Stimulated activated CD8-positive, alpha-beta memory T cell treated with anti-CD3 and anti-CD28 coated beads, Interleukin-15, amount 100 ng/mL, for 48 hours (primary cell): ENCODE data around the gene ADGRL3.
"Not testable (repeated sequence)": the region's sequence is repeated elsewhere in the genome, so short reads cannot be mapped to it uniquely, and the experiment has no call there.

Experiments
- DNase-seq, 2 donors: peaks; one replicate each; pipeline ENCODE4 v3.0.0-alpha.2; 2020; ENCODE audit warnings: low read depth in 2 of 2

Gene ADGRL3

DNA sequence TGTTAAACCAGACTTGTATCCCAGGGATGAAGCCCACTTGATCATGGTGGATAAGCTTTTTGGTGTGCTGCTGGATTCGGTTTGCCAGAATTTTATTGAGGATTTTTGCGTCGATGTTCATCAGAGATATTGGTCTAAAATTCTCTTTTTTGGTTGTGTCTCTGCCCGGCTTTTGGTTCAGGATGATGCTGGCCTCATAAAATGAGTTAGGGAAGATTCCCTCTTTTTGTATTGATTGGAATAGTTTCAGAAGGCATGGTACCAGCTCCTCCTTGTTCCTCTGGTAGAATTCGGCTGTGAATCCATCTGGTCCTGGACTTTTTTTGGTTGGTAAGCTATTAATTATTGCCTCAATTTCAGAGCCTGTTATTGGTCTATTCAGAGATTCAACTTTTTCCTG, 556.8 kb downstream of the ADGRL3 start:
- DNase-seq = not testable (repeated sequence)

- not testable (repeated sequence) for DNase-seq
These were observed 557.9 kb downstream of the ADGRL3 start for GRCh38 chr4:61757983-61758382.

- not testable (repeated sequence) for DNase-seq
These were observed 558.5 kb downstream of the ADGRL3 start for GRCh38 chr4:61758596-61758995.

DNA sequence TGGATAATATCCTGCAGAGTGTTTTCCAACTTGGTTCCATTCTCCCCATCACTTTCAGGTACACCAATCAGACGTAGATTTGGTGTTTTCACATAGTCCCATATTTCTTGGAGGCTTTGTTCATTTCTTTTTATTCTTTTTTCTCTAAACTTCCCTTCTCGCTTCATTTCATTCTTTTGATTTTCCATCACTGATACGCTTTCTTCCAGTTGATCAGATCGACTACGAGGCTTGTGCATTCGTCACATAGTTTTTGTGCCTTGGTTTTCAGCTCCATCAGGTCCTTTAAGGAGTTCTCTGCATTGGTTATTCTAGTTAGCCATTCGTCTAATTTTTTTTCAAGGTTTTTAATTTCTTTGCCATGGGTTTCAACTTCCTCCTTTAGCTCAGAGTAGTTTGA, 559.1 kb downstream of the ADGRL3 start:
- DNase-seq = not testable (repeated sequence)

GRCh38 chr4:61759885-61760284, 559.8 kb downstream of the ADGRL3 start:
- DNase-seq = not testable (repeated sequence)

DNA sequence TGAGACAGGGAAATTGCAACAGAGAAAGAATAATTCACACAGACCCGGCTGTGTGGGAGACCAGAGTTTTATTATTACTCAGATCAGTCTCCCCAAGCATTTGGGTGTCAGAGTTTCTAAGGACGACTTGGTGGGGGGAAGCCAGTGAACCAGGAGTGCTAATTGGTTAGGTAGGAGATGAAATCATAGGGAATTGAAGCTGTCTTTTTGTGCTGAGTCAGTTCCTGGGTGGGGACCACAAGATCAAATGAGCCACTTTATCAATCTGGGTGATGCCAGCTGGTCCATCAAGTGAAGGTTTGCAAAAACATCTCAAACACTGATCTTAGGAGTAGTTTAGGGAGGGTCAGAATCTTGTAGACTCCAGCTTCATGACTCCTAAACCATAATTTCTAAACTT, 560.7 kb downstream of the ADGRL3 start:
- DNase-seq = no peak

DNA sequence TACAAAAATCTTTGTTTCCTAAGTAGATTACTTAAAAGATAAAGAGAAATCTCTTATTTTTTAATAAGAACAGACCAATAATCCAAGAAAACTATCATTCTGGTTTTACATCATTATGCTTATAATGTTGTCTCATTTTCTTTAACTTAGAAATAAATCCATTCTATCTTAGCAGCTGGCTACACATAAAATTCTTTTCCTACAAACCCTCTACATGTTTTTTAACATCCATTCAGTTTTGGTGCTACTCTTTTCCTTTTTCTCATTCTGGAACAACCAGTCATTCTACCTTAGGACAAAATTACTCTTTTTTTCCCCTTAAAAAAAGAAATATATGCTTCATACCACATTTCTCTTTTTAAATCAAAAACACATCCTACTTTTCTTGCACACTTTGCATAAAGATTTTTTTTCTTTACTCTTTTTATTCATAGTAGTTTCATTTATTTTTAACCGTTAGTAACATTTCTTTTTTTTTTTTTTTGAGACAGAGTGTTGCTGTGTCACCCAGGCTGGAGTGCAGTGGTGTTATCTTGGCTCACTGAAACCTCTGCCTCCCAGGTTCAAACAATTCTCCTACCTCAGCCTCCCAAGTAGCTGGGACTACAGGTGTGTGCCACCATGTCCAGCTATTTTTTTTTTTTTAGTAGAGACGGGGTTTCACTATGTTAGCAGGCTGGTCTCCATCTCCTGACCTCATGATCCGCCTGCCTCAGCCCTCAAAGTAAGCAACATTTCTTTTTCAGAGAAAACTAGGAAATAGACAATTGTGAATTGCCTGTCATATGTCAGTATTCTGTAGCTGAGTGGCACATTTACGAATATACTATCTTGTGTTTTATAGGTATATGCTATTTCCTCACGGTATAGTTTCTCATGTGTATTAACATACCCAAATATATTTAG, 562.8 kb downstream of the ADGRL3 start:
- no peak for DNase-seq

- DNase-seq = no peak
These were observed 563.6 kb downstream of the ADGRL3 start for GRCh38 chr4:61763682-61764081.

- not testable (repeated sequence) for DNase-seq
These were observed 564.0 kb downstream of the ADGRL3 start for GRCh38 chr4:61764090-61764489.

DNA sequence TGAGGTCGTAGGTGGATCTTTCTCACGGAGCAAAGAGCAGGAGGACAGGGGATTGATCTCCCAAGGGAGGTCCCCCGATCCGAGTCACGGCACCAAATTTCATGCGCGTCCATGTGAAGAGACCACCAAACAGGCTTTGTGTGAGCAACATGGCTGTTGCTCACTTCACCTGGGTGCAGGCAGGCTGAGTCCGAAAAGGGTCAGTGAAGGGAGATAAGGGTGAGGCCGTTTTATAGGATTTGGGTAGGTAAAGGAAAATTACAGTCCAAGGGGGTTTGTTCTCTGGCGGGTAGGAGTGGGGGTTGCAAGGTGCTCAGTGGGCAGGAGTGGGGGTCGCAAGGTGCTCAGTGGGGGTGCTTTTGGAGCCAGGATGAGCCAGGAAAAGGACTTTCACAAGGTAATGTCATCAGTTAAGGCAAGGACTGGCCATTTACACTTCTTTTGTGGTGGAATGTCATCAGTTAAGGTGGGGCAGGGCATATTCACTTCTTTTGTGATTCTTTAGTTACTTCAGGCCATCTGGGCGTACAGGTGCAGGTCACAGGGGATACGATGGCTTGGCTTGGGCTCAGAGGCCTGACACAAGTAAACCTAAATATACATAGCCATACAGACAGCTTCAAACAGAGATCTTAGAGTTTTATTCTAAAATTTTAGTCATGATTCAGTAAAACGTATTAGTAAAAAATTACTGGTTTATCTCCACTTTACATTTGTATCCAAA, 569.5 kb downstream of the ADGRL3 start:
- not testable (repeated sequence) for DNase-seq

- DNase-seq = no peak
These were observed 570.3 kb downstream of the ADGRL3 start for GRCh38 chr4:61770456-61770855.

DNA sequence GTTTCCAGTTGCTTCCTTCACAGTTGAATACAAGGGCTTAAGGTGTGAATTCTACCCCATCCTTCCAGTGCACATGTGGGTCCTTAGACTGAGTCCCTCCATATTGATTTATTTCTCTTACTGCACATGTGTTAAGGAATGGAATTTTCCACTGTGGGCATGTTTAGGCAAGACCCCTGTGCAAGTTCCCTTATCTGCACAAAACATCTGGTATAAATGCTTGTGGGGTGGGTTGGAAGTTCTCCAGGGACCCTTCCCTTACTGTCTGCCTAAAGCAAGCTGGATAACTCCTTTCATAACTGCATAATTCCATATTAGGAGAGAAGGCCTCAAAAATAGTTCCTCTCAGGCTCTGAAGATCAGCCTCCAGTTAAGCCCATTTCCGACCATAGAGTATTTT, 570.9 kb downstream of the ADGRL3 start:
- no peak for DNase-seq

- no peak for DNase-seq
These were observed 572.0 kb downstream of the ADGRL3 start for GRCh38 chr4:61772126-61772525.

- DNase-seq = no peak
These were observed 573.6 kb downstream of the ADGRL3 start for GRCh38 chr4:61773655-61774245.

DNA sequence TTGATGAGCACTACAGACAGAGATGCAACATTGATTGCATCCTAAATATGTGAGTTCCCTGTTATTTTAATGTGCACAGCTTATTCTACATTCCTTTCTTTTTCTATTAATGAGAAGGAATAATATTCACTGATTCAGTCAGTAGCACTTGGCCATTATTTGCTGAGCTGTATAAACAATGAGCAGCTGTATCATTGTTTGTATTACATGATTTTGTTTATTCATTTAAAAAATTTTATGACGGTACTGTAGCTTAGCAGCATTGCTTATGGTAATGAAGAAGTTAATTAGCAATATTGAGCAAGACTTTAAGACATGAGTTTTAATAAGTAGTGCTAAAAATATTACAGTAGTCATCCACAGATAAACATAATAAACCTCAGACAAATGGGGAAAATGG, 582.0 kb downstream of the ADGRL3 start:
- DNase-seq = no peak

- no peak for DNase-seq
These were observed 582.9 kb downstream of the ADGRL3 start for GRCh38 chr4:61783050-61783449.

GRCh38 chr4:61785761-61786160, 585.6 kb downstream of the ADGRL3 start:
- DNase-seq = no peak

GRCh38 chr4:61786211-61786610, 586.1 kb downstream of the ADGRL3 start:
- DNase-seq = no peak

GRCh38 chr4:61795998-61796397, 595.9 kb downstream of the ADGRL3 start:
- no peak for DNase-seq

DNA sequence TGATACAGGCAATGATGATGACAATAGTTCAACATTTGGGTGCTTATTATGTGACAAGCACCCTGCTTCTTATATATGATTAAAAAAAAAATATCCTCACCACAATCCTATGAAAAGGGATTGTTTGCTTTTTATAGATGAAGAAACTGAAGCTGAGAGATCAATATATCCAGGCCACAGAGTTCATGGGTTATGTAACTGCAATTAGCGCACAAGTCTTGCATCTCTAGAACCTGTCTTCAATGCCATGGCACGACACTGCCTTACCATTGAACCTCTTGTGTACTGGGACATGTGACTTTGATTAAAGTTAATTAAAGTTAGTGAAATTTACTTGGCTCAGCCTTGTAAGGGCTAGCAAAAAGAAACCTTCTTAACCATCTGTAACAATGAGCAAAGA, 599.7 kb downstream of the ADGRL3 start:
- no peak for DNase-seq

- no peak for DNase-seq
These were observed 605.1 kb downstream of the ADGRL3 start for GRCh38 chr4:61805227-61805626.

- DNase-seq = no peak
These were observed 605.9 kb downstream of the ADGRL3 start for GRCh38 chr4:61805979-61806378.

- no peak for DNase-seq
These were observed 612.0 kb downstream of the ADGRL3 start for GRCh38 chr4:61812171-61812570.
